Stimulated activated naive CD4-positive, alpha-beta T cell (primary cell): ENCODE results near the gene GOLGA7B.

ENCODE experiments used
- DNase-seq, 6 experiments: peaks; one replicate each; lab custom pipeline; 2025; lab: John Stamatoyannopoulos, UW

GOLGA7B gene

DNA sequence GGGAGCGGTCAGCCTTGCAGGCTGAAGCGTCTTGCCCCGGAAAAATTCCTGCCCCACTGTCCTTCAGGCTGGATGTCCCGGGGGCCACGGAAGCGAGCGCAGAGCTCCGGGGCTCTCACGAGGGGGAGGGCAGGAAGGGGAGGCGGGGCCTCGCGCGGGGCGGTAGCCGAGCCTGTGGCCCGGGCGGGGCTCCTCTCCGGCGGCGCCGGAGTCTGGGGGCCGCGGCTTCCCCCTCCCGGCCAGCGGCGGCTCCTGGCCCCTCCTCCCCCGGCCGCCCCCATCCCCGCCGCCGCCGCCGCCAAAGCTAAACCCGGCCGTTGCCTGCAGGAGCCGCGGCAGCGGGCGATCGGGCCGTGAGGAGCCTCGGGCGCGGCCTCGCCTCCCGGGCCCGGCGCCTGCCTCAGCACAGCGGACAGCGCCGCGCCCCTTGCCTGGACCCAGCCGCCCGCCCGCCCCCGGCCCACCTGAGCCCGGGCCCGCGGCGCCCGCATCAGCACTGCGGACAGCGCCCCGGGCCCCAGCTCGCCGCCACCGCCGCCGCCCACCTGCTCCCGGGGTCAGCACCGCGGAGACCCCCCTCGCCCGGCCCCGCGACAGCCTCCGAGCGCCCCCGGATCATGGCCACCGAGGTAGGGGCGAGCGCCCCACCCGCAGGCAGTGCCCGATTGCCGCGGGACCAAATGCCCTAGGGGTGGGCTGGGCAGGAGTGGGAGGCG, at the start of gene GOLGA7B:
TSS of gene GOLGA7B (plus strand) at position 157 of the 716 bp plus-strand sequence. CDS start at position 618, 461 bp downstream.
- peak; percentile 42 to 68 (median 57) for DNase-seq

- no peak for DNase-seq
Observed at GRCh38 chr10:97800474-97800873, 49.2 kb upstream of the GOLGA7B start.

DNA sequence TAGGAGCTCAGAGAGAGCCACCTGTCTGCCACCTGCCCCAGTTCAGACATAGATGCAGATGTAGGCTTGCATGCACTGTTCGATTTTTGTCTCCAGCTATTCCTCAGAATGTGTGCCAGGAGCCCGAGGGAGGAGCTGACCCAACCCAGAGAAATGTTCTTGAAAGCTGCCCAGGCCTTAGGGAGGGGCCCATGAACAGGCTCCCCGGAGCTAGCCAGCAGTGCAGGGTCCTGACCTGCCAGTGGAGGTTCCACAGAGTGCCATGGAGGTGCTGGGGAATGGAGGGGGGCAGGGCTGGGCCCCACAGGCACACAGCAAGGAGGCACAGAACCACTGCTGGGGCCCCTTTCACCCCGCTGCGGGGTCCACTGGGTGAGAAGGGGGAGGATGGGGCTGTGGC, 48.2 kb upstream of the GOLGA7B start:
- no peak for DNase-seq

- DNase-seq: no peak
Observed at GRCh38 chr10:97805096-97805884, 44.4 kb upstream of the GOLGA7B start.

DNA sequence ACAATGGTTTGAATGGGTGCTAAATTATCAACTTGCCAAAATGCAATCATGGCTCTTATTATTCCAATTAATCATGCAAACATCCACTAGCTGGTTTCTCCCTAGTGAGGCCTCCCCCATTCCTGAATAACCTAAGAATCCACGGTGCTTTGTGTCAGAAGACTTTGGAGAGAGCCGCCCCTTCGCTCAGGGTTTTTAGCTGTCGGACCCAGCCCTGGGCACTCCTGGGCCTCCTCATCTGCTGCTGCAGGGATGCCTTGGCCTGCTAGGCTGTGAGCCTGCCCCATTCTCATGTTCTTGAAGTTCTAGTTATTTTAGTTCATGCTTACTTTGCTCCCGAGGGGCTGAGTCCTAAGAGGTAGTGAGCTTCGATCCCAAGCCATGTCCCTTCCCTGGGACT, 43.7 kb upstream of the GOLGA7B start:
- DNase-seq: no peak

GRCh38 chr10:97810446-97810845, 39.2 kb upstream of the GOLGA7B start:
- DNase-seq: no peak

GRCh38 chr10:97811958-97812357, 37.7 kb upstream of the GOLGA7B start:
- no peak for DNase-seq

DNA sequence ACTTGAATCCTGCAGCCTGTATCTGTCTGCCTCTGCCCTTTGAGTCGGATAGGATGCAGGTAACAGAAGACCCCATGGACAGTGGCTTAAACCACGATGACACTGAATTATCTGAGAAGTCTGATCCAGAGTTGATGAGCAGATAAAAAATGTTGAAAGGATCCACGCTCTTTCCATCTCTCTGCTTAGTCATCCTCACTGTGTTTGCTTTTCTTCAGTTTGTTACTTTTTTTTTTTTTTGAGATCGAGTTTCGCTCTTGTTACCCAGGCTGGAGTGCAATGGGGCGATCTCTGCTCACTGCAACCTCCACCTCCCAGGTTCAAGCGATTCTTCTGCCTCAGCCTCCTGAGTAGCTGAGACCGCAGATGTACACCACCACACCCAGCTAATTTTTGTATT, 36.9 kb upstream of the GOLGA7B start:
- no peak for DNase-seq

- no peak for DNase-seq
Observed at GRCh38 chr10:97813311-97813710, 36.3 kb upstream of the GOLGA7B start.

DNA sequence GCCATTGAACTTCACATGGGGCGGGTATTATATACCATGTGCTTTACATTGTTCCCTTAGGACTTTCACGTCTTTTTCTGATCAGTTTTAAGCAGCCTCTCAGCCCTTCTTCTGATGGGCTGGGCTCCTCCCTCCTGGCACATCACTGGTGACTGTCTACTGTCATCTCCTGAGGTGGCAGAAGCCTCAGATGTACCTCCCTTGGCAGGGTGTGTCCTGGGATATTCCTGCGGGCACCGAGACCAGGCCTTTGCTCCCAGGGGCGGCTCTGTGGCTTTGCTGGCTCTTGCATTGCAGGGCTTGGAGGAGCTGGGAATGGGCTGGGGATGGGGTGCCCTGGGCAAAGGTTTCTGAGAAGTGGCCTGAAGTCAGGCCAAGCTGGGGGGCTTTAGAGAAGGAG, 34.6 kb upstream of the GOLGA7B start:
- DNase-seq: no peak

GRCh38 chr10:97816609-97817008, 33.0 kb upstream of the GOLGA7B start:
- DNase-seq: no peak

DNA sequence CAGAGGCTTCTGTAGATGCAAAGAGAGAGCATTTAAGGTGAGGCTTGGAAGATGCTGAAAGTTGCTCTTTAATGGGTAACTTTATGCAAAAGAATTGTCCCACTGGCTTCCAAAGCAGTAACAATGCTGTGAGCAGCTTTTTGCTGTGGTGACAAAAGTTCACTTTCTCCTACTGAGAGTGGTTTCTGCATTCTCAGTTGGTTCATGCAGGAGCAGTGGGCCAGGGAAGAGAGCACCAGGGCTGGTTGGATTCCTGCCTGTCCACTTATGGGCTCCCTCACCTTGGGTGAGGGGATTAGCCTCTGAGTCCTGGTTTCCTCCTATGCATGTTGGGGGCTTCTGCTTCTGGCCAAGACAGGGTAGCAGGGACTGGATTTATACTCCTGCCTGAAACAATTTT, 31.1 kb upstream of the GOLGA7B start:
- no peak for DNase-seq

GRCh38 chr10:97820096-97820704, 29.4 kb upstream of the GOLGA7B start:
- no peak for DNase-seq

DNA sequence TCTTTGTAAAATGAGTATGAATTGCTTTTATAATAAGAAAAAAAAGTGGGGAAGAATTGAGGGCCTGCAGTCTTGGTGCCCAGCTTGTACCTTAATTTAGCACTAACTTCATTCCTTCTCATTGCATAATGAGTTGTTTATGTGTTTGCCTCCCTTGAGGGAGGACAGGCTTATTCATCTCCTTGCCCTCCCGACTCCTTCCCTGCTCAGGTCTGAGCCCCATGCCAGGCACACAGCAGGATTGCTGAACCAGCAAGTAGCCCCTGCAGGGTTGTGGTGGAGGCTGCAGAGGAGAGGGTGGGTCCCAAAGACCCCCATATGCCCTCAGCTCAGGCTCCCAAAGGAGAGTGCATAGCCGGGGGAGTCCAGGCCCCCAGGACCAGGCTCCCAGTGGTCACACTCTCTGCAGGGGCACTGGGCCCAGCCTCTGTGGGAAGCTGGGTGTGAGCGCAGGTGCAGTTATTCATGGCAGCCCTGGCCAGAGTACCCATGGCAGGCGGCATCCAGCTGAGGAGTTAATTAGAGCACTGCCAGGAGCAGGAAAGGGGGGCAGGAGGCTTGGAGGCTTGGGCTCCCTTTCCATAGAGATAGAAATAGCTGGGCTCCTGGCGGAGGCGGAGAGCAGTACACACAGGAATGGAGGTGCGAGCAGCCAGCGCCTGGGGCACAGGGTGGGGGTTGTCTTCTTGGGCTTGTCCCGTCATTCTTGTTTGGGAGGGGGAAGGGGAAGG, 28.2 kb upstream of the GOLGA7B start:
- no peak for DNase-seq

DNA sequence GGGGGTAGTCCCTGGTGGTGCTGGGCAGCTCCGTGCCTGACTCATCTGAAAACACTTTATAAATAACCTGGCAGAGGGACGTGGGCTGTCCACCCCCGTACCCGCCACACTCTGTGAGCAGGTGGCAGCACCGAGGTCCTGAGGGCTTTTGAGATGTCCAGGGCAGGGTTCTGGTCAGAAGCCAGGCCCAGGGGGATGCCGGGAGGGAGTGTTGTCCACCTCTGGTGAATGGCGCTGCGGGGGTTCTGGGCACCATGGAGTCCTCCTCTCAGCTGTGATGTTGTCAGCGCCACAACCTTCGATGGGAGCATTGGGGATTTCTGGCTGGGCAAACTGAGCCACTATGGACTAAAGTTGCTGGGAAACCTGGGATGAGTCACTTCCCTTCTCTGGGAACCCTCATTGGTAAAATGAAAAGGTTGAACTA, 27.4 kb upstream of the GOLGA7B start:
- DNase-seq: no peak

DNA sequence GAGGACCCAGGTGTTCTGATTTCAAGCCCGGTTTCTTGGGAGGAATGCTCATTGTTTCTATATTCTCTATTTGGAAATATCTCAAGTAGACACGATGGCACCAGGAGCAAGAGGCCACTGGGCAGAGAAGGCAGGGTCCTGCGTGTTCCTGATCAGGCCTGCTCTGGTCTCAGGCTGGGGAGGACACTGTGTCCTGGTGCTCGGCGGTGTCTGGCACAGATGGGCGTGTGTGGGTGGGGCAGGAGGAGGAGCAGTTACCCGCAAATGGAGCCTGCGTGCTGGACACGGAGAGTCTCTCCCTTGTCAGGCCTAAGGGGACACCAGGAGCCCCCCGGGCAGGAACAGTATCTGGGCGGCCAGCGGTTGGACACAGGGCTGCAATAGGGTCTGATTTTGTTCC, 25.9 kb upstream of the GOLGA7B start:
- no peak for DNase-seq

DNA sequence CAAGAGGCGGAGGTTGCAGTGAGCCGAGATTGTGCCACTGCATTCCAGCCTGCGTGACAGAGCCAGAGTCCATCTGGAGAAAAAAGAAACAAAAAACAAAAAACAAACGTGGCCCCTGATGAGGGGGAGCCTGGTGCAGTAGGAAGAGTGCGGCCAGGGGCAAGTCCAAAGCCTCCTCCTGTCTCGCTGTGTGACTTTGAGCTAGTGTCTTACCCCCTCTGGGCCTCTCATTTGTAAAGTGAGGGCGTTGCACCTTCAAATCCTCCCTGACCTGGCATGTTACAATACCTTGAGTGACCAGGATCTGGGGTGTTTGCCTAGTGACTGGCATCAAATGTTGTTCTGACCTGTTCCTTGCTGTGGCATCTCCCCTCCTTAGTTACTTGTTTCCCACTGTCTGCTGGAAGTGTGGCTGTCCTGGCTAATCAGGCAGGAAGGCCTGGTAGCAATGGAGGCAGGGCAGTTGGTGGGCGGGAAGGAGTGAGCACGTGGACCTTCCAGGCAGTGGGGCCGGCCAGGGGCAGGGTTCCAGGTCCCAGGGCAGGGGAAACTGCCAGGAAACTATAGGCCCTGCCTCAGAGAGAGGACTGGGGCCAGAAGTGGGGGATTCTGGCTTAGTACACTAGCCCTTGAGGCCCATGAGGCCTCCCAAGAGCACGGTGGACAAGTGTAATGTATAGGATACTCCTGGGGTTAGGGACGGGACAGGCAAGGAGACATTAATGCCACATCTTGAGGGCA, 24.5 kb upstream of the GOLGA7B start:
- DNase-seq: no peak

- DNase-seq: no peak
Observed at GRCh38 chr10:97826892-97827291, 22.8 kb upstream of the GOLGA7B start.

GRCh38 chr10:97827702-97828291, 21.8 kb upstream of the GOLGA7B start:
- no peak for DNase-seq

- peak in 1 of 6 experiments; percentile 13 for DNase-seq
Observed at GRCh38 chr10:97828721-97829120, 20.9 kb upstream of the GOLGA7B start.

GRCh38 chr10:97830064-97830463, 19.6 kb upstream of the GOLGA7B start:
- DNase-seq: no peak
